Measurements from ENCODE around the gene PACSIN3. TPM values are rescaled to one million over a fixed set of nuclear protein-coding genes. Genes with fewer than 3 reads are reported as not detected.

Gene PACSIN3
- polyA plus RNA-seq, 1 donor from 2014 or later: not detected

DNA sequence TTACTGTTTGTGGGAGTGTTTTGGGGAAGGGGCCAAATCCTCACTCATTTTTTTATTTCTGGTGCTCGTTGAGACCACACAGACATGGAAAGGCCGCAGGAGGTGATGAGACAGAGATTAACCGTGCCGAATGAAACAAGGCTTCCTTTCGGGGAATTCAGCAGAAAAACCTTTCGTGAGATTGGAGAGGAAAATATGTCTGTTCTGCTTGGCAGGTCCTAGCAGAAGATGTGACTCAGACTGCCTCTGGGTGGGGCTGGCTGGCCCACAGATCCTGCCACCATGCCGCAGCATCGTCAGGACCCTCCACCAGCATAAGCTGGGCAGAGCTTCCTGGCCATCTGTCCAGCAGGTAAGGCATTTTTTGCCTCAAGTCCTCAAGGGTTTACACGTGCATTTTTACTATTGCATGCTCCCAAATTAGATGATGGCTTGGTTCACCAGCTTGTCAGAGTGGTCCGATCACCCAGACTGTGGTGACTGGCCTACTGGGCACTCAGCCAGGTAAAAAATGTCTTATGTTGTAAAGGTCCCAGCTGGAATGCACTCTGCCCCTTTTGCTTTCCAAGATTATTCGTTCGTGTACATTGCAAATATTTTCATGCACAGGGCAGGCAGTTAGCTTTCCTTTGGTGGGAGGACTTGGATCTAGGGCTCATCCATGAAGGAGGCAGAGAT lies 30.0 kb upstream of the PACSIN3 start:
- Histone ChIP-seq H3K4me3 (ENCODE audit: low read length) (peak overlapping the region; percentile 67), H3K36me3 (ENCODE audit: insufficient read depth, low read length) (no peaks in the 10 kb centered on the region), H3K4me2 (ENCODE audit: low read length) (no peak overlapping the region), H3K9me3 (ENCODE audit: low read length) (no peaks in the 10 kb centered on the region), H3K9ac (ENCODE audit: low read length) (no peak overlapping the region), H3K27me3 (ENCODE audit: insufficient read depth, low read depth, low read length) (no peaks in the 10 kb centered on the region), H3K9me2 (ENCODE audit: insufficient read depth, low read length) (no peaks in the 10 kb centered on the region), H3K27ac (ENCODE audit: low read length) (no peak overlapping the region), H3F3A (ENCODE audit: insufficient read depth, low read length, poor library complexity, severe bottlenecking) (no peaks in the 10 kb centered on the region), H2AFZ (ENCODE audit: low read depth, low read length) (no peak overlapping the region), H3K79me2 (replicated peaks; ENCODE audit: insufficient read depth, low read length) (no peaks in the 10 kb centered on the region), H4K20me1 (ENCODE audit: insufficient read depth) (no peaks in the 10 kb centered on the region)
- TF ChIP-seq SMC3 (conservative IDR thresholded peaks at IDR 0.05; ENCODE audit: poor library complexity) (no peak), MXI1 (conservative IDR thresholded peaks at IDR 0.05; ENCODE audit: poor library complexity, severe bottlenecking) (no peak), RAD21 (conservative IDR thresholded peaks at IDR 0.05) (no peak), EP300 (conservative IDR thresholded peaks at IDR 0.05; ENCODE audit: poor library complexity, severe bottlenecking) (no peak), EZH2 (IDR thresholded peaks at IDR 0.05; ENCODE audit: borderline replicate concordance, insufficient read depth, low read length, poor library complexity, severe bottlenecking) (no peak), POLR2AphosphoS5 (IDR thresholded peaks at IDR 0.05) (no peak), TAF1 (IDR thresholded peaks at IDR 0.05; ENCODE audit: low read depth) (no peak)
- TF ChIP-seq, protein P1, sequence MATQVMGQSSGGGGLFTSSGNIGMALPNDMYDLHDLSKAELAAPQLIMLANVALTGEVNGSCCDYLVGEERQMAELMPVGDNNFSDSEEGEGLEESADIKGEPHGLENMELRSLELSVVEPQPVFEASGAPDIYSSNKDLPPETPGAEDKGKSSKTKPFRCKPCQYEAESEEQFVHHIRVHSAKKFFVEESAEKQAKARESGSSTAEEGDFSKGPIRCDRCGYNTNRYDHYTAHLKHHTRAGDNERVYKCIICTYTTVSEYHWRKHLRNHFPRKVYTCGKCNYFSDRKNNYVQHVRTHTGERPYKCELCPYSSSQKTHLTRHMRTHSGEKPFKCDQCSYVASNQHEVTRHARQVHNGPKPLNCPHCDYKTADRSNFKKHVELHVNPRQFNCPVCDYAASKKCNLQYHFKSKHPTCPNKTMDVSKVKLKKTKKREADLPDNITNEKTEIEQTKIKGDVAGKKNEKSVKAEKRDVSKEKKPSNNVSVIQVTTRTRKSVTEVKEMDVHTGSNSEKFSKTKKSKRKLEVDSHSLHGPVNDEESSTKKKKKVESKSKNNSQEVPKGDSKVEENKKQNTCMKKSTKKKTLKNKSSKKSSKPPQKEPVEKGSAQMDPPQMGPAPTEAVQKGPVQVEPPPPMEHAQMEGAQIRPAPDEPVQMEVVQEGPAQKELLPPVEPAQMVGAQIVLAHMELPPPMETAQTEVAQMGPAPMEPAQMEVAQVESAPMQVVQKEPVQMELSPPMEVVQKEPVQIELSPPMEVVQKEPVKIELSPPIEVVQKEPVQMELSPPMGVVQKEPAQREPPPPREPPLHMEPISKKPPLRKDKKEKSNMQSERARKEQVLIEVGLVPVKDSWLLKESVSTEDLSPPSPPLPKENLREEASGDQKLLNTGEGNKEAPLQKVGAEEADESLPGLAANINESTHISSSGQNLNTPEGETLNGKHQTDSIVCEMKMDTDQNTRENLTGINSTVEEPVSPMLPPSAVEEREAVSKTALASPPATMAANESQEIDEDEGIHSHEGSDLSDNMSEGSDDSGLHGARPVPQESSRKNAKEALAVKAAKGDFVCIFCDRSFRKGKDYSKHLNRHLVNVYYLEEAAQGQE (IDR thresholded peaks at IDR 0.05; ENCODE audit: borderline replicate concordance): no peak
- TF ChIP-seq, protein P2, sequence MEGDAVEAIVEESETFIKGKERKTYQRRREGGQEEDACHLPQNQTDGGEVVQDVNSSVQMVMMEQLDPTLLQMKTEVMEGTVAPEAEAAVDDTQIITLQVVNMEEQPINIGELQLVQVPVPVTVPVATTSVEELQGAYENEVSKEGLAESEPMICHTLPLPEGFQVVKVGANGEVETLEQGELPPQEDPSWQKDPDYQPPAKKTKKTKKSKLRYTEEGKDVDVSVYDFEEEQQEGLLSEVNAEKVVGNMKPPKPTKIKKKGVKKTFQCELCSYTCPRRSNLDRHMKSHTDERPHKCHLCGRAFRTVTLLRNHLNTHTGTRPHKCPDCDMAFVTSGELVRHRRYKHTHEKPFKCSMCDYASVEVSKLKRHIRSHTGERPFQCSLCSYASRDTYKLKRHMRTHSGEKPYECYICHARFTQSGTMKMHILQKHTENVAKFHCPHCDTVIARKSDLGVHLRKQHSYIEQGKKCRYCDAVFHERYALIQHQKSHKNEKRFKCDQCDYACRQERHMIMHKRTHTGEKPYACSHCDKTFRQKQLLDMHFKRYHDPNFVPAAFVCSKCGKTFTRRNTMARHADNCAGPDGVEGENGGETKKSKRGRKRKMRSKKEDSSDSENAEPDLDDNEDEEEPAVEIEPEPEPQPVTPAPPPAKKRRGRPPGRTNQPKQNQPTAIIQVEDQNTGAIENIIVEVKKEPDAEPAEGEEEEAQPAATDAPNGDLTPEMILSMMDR (IDR thresholded peaks at IDR 0.05; ENCODE audit: poor library complexity, severe bottlenecking): no peak

DNA sequence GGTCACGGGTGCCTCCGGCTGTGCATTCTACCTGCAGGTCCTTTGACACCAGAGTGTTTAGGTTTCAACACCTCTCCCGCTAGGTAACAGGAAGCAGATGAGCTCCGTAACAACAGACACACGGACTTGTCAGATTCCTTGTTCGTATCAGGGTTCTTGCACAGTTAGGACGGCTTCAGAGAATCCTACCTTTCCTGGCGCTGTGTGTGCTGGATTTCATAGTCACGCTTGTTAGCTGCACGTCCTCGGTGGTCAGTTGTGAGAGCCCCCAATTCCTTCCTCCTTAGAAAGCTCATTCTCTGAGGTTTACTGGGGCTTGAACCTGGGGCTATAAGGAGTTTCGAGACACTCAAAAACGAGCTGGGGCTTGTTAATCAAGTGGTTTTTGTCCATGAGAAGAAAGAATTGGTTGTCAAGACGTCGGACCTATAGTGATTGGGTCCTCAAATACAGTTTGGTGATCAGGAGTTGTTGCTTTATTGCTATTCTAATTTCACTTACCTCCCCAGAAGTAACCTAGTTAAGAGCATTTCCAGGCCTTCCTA lies 29.2 kb upstream of the PACSIN3 start:
- H3K4me2 ChIP-seq (ENCODE audit: low read length): peak overlapping the region; percentile 62
- no peaks in the 10 kb centered on the region for H3K79me2 ChIP-seq (replicated peaks; ENCODE audit: insufficient read depth, low read length)
- H4K20me1 ChIP-seq (ENCODE audit: insufficient read depth): no peaks in the 10 kb centered on the region
- peak overlapping the region; percentile 67 for H3K4me3 ChIP-seq (ENCODE audit: low read length)
- no peaks in the 10 kb centered on the region for H3K27me3 ChIP-seq (ENCODE audit: insufficient read depth, low read depth, low read length)
- H3K27ac ChIP-seq (ENCODE audit: low read length): peak overlapping the region; percentile 28
- H3K9me2 ChIP-seq (ENCODE audit: insufficient read depth, low read length): no peaks in the 10 kb centered on the region
- H3K9ac ChIP-seq (ENCODE audit: low read length): peak overlapping the region; percentile 64
- TF ChIP-seq TAF1 (IDR thresholded peaks at IDR 0.05; ENCODE audit: low read depth): peak; percentile 36
- no peak for TF ChIP-seq RAD21 (conservative IDR thresholded peaks at IDR 0.05)
- H3K9me3 ChIP-seq (ENCODE audit: low read length): no peaks in the 10 kb centered on the region
- no peaks in the 10 kb centered on the region for H3K36me3 ChIP-seq (ENCODE audit: insufficient read depth, low read length)
- peak overlapping the region; percentile 93 for H2AFZ ChIP-seq (ENCODE audit: low read depth, low read length)
- no peaks in the 10 kb centered on the region for H3F3A ChIP-seq (ENCODE audit: insufficient read depth, low read length, poor library complexity, severe bottlenecking)
